Heart left ventricle (tissue), 13 donors: ENCODE data around the gene NDUFS1.

Source experiments
- POLR2A ChIP-seq, 2 donors: fragments of 450-650 bp; IDR thresholded peaks; one replicate each; pipeline ENCODE4 v1.6.1; 2017; ENCODE audit warnings: antibody characterized with exemption in 2 of 2, mild to moderate bottlenecking in 2 of 2, moderate library complexity in 2 of 2
- TF ChIP-seq, protein P1 (sequence below), 12 donors: fragments of 200-600 bp; sonication (generic) in 4 of 12; IDR thresholded peaks; one replicate each; pipeline versions ENCODE4 v1.5.0 to v1.8.0; 2018 to 2022; ENCODE audit warnings: antibody characterized with exemption in 12 of 12, mild to moderate bottlenecking in 5 of 12
- donor health status: ischemic (EF 13 %, LVEDD 7.1; RV severe dilation, severe dysfunction).
- donor health status: DM: no; HTN: yes; CAD: no.
- donor health status: DM: no; HTN: no; CAD: no.
- donor health status: ischemic (EF 25% LVEDD 6.9; RV normal size, moderate dysfunction).
- donor health status: ischemic (EF 25% LVEDD 5.7; RV mildly dilated, moderate dysfunction).
- donor health status: ischemic (EF 35%, LVEDD 5.7; RV mildly dilated, moderate dysfunction).
- donor health status: nonischemic (EF 11% LVEDD 7.7; RV severe dilation, severe dysfunction).
- donor health status: DM: yes; HTN: yes; CAD: no.
- donor health status: PGD.
- donor health status: ischemic (EF 29% LVEDD 5.4; RV normal size, mild dysfunction).
- donor health status: nonischemic (EF 23%, LVEDD 6.1; RV moderate dilation, normal function).

DNA sequence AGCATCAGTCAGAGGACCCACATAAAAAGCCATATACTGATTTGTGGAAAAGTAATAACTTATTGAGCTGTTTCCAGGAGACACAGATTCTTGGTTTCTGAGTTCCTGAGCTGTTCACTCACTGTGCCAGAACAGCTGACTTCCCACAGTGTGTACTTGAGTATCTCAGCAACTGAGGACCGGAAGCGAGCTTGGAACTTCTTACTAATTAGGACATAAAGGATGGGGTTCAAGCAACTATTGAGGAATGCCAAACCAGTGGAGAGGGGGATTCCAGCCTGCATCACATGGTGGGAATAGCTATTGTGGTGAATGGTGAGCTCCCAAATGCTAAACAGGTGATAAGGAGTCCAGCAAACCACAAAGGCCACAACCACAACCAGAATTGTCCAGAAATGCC is 16.9 kb upstream of the NDUFS1 start:
- TF ChIP-seq, protein P1, sequence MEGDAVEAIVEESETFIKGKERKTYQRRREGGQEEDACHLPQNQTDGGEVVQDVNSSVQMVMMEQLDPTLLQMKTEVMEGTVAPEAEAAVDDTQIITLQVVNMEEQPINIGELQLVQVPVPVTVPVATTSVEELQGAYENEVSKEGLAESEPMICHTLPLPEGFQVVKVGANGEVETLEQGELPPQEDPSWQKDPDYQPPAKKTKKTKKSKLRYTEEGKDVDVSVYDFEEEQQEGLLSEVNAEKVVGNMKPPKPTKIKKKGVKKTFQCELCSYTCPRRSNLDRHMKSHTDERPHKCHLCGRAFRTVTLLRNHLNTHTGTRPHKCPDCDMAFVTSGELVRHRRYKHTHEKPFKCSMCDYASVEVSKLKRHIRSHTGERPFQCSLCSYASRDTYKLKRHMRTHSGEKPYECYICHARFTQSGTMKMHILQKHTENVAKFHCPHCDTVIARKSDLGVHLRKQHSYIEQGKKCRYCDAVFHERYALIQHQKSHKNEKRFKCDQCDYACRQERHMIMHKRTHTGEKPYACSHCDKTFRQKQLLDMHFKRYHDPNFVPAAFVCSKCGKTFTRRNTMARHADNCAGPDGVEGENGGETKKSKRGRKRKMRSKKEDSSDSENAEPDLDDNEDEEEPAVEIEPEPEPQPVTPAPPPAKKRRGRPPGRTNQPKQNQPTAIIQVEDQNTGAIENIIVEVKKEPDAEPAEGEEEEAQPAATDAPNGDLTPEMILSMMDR (IDR thresholded peaks at IDR 0.05): no peak
- no peak for TF ChIP-seq POLR2A (IDR thresholded peaks at IDR 0.05)
